ENCODE results near the gene ARHGAP24.

The ARHGAP24 gene

DNA sequence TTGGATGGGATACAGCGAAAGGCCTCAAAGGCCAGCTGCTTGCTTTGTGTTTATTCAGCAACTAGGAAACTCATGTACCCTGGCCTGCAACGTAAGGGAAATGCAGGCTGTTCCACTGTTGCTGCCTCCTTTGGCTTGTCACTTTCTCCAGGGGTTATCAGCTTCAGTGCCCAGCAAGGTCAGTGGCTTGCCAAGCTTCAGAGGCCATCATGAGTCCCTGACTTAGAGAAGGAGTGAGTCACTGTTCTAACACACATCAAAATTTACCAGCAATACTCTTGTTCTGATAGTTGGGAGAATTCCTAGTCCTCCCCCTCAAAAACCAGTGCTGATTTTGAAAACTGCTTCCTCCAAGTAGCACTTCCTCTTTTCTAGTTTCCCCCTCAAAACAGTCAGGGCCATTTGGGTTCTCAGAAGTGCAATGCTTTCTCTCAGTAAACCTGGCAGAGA lies 250.8 kb downstream of the ARHGAP24 start:
- Histone ChIP-seq H3K36me3 (replicated peaks; ENCODE audit: insufficient read depth, low read length) (no peaks in the 10 kb centered on the region), H3K4me1 (ENCODE audit: low read length) (peaks cover 19% of the 10 kb centered on the region), H3K9me3 (replicated peaks; ENCODE audit: insufficient read depth, low read length) (no peaks in the 10 kb centered on the region), H3K79me2 (ENCODE audit: low read length) (no peaks in the 10 kb centered on the region), H3F3A (ENCODE audit: insufficient read depth, low read length) (peaks cover 2% of the 10 kb centered on the region; the same call in 1 of the 2 replicates), H3K27me3 (replicated peaks; ENCODE audit: insufficient read depth, low read length) (no peaks in the 10 kb centered on the region), H3K27ac (ENCODE audit: low read length) (peak overlapping the region; percentile 13; the same call in 1 of the 2 replicates), H4K20me1 (ENCODE audit: insufficient read depth, low read length) (no peaks in the 10 kb centered on the region), H3K9me2 (replicated peaks; ENCODE audit: insufficient read depth, low read length) (no peaks in the 10 kb centered on the region), H3K4me2 (ENCODE audit: low read depth, low read length) (peak overlapping the region; percentile 17; the same call in 1 of the 2 replicates), H2AFZ (ENCODE audit: low read length) (no peak overlapping the region), H3K4me3 (ENCODE audit: low read length) (no peak overlapping the region), H3K9ac (ENCODE audit: low read length) (no peak overlapping the region)
- peak; percentile 22 for DNase-seq
- TF ChIP-seq EZH2phosphoT487 (IDR thresholded peaks at IDR 0.05; ENCODE audit: low read length) (no peak), CTCF (IDR thresholded peaks at IDR 0.05; ENCODE audit: low read length) (no peak), EZH2 (optimal IDR thresholded peaks at IDR 0.05; ENCODE audit: low read depth, low read length) (no peak)

- no peak overlapping the region for H3K4me2 ChIP-seq (ENCODE audit: low read depth, low read length)
- TF ChIP-seq CTCF (IDR thresholded peaks at IDR 0.05; ENCODE audit: low read length) = no peak
- no peak for TF ChIP-seq EZH2 (optimal IDR thresholded peaks at IDR 0.05; ENCODE audit: low read depth, low read length)
- no peak for TF ChIP-seq EZH2phosphoT487 (IDR thresholded peaks at IDR 0.05; ENCODE audit: low read length)
- H3K9ac ChIP-seq (ENCODE audit: low read length) = no peak overlapping the region
Observed at GRCh38 chr4:85726555-85726954, 251.6 kb downstream of the ARHGAP24 start.

DNA sequence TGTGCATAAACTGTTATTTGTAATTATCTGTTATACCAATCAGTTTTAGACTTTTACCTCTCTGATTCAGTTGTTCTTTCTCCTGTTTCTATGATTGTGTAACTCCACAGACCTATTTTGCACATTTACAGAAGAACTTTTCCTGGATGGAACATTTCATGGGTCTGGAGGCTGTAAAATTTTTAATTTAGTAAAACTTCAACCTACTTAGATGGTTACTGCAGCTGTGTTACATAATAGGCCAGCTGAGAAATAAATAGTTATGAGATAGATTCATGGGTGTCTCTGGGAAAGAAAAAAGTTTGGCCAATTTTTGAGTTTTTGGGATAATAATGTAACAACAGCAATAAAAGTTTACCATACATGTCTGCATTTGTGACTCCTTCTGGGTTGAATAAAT lies 253.5 kb downstream of the ARHGAP24 start:
- no peaks in the 10 kb centered on the region for H3K27me3 ChIP-seq (replicated peaks; ENCODE audit: insufficient read depth, low read length)
- no peak overlapping the region for H2AFZ ChIP-seq (ENCODE audit: low read length)
- no peaks in the 10 kb centered on the region for H3K9me3 ChIP-seq (replicated peaks; ENCODE audit: insufficient read depth, low read length)
- H4K20me1 ChIP-seq (ENCODE audit: insufficient read depth, low read length) = no peaks in the 10 kb centered on the region
- H3K27ac ChIP-seq (ENCODE audit: low read length) = no peak overlapping the region
- H3K4me1 ChIP-seq (ENCODE audit: low read length) = peaks cover 19% of the 10 kb centered on the region
- TF ChIP-seq EZH2phosphoT487 (IDR thresholded peaks at IDR 0.05; ENCODE audit: low read length) (no peak), CTCF (IDR thresholded peaks at IDR 0.05; ENCODE audit: low read length) (no peak), EZH2 (optimal IDR thresholded peaks at IDR 0.05; ENCODE audit: low read depth, low read length) (no peak)
- no peak overlapping the region for H3K9ac ChIP-seq (ENCODE audit: low read length)
- peaks cover 2% of the 10 kb centered on the region; the same call in 1 of the 2 replicates for H3F3A ChIP-seq (ENCODE audit: insufficient read depth, low read length)
- H3K4me3 ChIP-seq (ENCODE audit: low read length) = no peak overlapping the region
- DNase-seq = no peak
- no peaks in the 10 kb centered on the region for H3K79me2 ChIP-seq (ENCODE audit: low read length)
- H3K9me2 ChIP-seq (replicated peaks; ENCODE audit: insufficient read depth, low read length) = no peaks in the 10 kb centered on the region
- H3K4me2 ChIP-seq (ENCODE audit: low read depth, low read length) = no peak overlapping the region
- no peaks in the 10 kb centered on the region for H3K36me3 ChIP-seq (replicated peaks; ENCODE audit: insufficient read depth, low read length)

More at GRCh38 chr4:85726555-85726954, 251.6 kb downstream of the ARHGAP24 start:
- Histone ChIP-seq H4K20me1 (ENCODE audit: insufficient read depth, low read length) (no peaks in the 10 kb centered on the region), H3K27me3 (replicated peaks; ENCODE audit: insufficient read depth, low read length) (no peaks in the 10 kb centered on the region), H3K27ac (ENCODE audit: low read length) (no peak overlapping the region), H3K9me3 (replicated peaks; ENCODE audit: insufficient read depth, low read length) (no peaks in the 10 kb centered on the region), H3K79me2 (ENCODE audit: low read length) (no peaks in the 10 kb centered on the region), H3K9me2 (replicated peaks; ENCODE audit: insufficient read depth, low read length) (no peaks in the 10 kb centered on the region), H3K36me3 (replicated peaks; ENCODE audit: insufficient read depth, low read length) (no peaks in the 10 kb centered on the region), H3F3A (ENCODE audit: insufficient read depth, low read length) (peaks cover 2% of the 10 kb centered on the region; the same call in 1 of the 2 replicates), H3K4me1 (ENCODE audit: low read length) (peaks cover 19% of the 10 kb centered on the region), H3K4me3 (ENCODE audit: low read length) (no peak overlapping the region), H2AFZ (ENCODE audit: low read length) (no peak overlapping the region)
- DNase-seq = no peak

Data from MM.1S (cell line).